Cardiac fibroblast (primary cell): ENCODE data around the gene EIF3B.

ENCODE experiments used
- DNase-seq, 2 donors: peaks; one replicate each; pipeline versions ENCODE4 v3.0.0 to v3.0.0-alpha.2; 2010; ENCODE audit warnings: low read depth in 2 of 2
- H3K4me3 ChIP-seq, 2 donors: replicated peaks in 1 of 2; 1 replicate in 1 of 2; 2 replicates in 1 of 2; pipeline ENCODE4 v1.5.1; 2011; ENCODE audit warnings: low read depth in 2 of 2, low read length in 2 of 2, mild to moderate bottlenecking in 2 of 2, moderate library complexity in 1 of 2
- CTCF ChIP-seq: IDR thresholded peaks from one replicate; pipeline ENCODE4 v1.5.1; 2011; ENCODE audit warnings: low read depth, mild to moderate bottlenecking, low read length, inconsistent platforms

The EIF3B gene

GRCh38 chr7:2379161-2379560 lies 24.5 kb downstream of the EIF3B start:
- no peak for TF ChIP-seq CTCF
- no peak overlapping the region for H3K4me3 ChIP-seq
- no peak for DNase-seq

DNA sequence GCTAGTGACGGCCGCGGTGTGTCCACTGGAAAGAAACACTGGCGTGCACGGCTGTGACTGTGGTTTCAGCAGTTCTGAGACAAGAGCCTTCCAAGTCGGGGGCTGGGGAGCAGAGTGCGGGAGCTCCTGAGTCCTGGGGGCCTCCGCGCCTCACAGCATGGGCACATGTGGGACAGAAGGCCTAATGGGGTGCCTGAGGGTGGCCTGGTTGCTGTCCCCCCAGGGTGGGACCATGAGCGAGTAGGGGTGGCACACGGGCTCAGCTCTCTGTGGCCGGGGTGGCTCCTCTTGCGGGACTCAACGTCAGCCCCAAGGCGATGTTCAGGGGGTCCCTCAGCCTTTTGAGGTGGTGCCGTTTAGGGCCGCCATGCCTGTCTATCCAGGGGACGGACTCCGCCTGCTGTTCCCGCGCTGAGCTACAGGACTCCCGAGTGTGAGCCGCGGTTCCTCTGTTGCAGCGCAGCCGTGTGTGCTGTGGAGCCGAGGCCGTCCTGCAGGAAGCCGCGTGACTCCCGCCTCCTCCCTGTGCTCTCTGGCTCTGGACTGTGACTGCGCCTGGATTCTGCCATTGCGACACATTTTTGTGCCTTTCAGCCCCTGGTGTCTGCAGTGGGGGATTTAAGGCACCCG lies 25.3 kb downstream of the EIF3B start:
- no peak overlapping the region for H3K4me3 ChIP-seq
- no peak for DNase-seq
- no peak for TF ChIP-seq CTCF

GRCh38 chr7:2380461-2380860 lies 25.8 kb downstream of the EIF3B start:
- DNase-seq, result no peak
- no peak for TF ChIP-seq CTCF
- H3K4me3 ChIP-seq, result no peak overlapping the region

GRCh38 chr7:2381227-2381626 lies 26.6 kb downstream of the EIF3B start:
- TF ChIP-seq CTCF, result no peak

GRCh38 chr7:2381881-2382509 lies 27.4 kb downstream of the EIF3B start:
- no peak for TF ChIP-seq CTCF
- H3K4me3 ChIP-seq, result no peak overlapping the region
- DNase-seq, result no peak

More at GRCh38 chr7:2381227-2381626, 26.6 kb downstream of the EIF3B start:
- no peak for DNase-seq
- H3K4me3 ChIP-seq, result no peak overlapping the region

GRCh38 chr7:2383543-2384274 lies 29.1 kb downstream of the EIF3B start:
- DNase-seq, result no peak
- no peak overlapping the region for H3K4me3 ChIP-seq
- no peak for TF ChIP-seq CTCF
